Stimulated activated CD8-positive, alpha-beta memory T cell treated with anti-CD3 and anti-CD28 coated beads, Interleukin-7, amount 100 ng/mL, for 48 hours (primary cell): ENCODE measurements around the gene ARHGAP25.
"Not testable (repeated sequence)": the region's sequence is repeated elsewhere in the genome, so short reads cannot be mapped to it uniquely, and the experiment has no call there.

ENCODE experiments used
- DNase-seq, 2 donors: peaks; one replicate each; pipeline ENCODE4 v3.0.0-alpha.2; 2020; ENCODE audit warnings: low read depth in 1 of 2; ENCODE audit errors: extremely low read depth in 1 of 2

Gene ARHGAP25

DNA sequence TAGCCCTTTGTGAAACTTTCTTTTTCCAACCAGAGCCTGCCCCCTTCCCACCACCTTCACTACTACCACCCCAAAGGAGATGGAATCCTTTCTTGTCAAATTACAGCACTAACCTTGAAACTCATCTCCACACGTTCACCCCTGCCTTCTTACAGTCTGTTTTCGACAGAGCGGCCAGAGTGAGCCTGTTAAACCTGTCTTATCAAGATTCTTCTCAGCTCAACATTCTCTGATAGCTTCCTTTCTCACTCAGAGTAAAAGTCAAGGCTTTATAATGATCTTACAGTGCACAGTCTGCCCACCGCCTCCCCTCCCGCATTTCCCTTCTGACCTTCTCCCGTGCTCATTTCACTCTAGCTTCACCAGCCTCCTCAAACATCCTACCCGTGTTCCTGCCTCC, 56.0 kb downstream of the ARHGAP25 start:
- no peak for DNase-seq

DNA sequence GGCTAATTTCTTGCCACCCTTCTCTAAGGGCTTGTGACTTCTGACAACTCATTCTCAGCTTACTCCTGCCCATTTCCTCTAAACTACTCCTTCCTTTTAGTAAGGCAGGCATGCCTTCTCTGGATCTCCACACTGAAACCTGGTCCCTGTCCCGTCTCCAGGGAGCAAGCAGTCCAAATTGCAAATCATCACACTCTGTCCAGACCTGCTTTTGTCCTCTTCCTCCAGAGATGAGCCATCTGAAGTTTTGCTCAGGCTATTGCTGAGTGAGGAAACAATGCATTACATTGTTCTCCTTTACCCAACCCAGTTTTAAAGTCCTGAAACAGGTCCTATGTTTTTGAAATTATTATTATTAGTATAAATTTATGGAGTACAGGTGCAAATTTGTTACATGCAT, 57.3 kb downstream of the ARHGAP25 start:
- no peak for DNase-seq

DNA sequence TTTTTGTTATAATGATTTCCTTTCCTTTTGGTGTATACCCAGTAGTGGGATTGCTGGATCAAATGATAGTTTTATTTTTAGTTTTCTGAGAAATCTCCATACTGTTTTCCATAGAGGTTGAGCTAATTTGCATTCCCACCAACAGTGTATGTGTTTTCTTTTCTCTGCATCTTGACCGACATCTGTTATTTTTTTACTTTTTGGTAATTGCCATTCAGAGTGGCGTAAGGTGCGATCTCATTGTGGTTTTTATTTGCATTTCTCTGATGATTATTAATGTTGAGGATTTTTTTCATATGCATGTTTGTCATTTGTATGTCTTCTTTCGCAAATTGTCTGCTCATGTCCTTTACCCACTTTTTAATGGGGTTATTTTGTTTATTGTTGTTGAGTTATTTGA, 58.1 kb downstream of the ARHGAP25 start:
- no peak for DNase-seq

DNA sequence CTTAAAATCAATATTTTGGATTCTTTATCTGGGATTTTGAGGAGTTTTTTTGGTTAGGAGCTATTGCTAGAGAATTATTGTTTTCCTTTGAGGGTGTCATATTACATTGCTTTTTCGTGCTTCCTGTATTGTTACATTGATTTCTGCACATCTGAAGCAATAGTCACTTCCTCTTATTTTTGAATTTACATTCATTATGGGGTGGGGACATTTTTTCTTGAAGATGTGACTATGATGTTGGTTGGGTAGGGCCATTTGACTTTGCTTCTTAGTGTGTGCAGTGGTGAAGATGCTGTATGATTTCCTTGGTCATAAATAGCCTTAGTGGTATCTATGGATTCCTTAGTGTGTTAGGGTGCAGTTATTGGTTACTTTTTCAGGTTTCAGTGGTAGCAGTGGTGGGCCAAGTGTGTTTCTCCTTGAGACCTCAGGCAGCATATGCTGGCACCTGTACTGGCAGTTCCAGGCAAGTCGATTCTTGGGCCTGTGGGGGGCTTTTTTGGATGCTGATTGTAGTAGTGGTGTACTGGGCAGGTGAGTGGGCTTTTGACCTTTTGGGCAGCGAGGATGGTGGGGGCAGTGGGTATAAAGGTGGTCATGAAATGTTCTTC, 61.8 kb downstream of the ARHGAP25 start:
- no peak for DNase-seq

DNA sequence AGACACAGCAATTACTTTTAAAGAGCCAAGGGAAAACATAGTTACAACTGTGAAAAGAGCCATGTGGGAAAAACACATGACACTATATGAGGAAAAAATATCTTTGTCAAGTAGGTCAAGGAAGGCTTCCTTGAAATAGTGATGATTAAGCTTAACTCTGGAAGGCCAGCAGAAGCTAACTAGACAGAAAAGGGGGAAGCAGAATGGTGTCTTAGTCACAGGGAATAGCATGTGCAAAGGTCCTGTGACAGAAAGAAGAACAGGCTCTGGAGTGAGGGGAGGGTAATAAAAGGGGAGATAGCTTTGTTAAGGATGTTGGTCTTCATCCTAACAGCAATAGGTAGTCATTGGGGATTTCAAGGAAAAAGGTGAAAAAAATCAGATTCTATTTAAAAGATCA, 64.0 kb downstream of the ARHGAP25 start:
- DNase-seq, result no peak

DNA sequence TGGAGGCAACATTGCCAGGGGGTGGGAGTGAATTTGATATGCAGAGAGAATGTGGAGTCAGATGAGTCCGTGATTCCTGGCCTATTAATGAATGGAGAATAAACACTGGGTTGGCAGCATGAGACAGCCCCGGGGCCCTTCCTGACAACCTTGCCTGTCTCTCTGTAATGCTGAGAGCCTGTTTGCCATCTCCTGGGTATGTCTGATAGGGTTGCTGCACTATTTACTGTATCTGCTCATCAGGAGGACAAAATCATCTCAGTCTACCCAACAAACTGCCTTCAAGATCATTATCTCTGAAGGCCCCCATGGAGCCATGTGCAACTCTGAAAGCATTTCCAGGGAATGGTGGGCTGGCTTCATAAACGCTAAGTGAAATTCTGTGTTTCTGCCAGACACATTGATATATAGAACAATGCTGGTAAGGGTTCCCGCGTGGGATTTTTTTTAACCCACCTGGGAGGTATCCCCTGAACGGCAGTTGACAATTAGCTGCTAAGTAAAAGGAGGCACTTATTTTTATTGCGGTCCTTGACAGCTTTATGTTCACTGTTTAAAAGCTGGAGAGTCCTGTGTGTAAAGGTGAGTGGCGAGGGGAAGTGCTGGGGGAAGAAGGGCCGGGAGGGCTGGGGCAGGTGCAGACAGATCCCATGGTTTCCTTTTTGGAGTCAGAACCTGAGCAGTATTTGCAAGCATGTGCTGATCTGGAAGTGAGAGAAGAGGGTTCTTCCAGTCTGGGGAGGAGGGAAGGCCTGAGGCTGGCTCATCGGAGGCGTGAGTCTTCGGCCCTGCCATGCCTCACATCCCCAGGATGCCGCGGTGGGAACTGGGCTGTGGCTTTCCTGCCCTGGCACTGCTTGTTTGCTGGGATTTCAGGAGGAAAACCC, 64.8 kb downstream of the ARHGAP25 start:
- DNase-seq, result no peak

DNA sequence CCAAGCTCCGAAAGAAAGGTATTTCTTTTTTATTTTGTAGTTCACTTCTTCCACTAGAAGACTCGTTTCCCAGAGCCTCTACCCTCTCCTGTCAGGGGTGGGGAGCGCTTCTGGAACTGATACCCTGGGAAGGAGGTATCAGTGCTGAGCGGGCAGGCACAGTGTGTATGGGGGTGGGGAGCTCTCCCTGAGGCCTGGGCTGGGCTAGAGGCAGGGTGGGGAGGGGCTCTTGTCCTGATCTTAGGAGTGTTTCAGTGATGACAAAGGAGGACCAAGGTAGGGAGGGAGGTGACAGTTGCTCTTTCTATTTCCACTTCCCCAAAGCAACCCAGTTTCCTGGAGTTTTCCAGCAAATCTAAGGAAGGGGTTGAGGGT, 65.4 kb downstream of the ARHGAP25 start:
- DNase-seq, result no peak

DNA sequence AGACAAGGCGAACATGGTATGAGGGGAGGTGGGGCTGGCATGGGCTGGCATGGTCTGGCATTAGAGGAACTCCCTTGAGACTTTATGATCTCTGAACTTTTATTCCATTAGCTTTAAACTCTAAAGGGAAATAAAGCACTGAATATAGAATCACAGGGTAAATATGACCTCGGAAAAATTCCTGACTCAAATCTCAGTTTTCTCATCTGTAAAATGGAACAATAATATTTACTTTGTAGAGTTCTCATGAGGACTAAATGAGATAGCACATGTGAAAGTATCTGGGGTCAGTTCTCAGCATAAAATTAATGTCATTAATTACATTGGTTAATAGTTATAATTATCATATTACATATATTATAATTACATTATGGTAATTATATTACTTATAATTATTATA, 65.9 kb downstream of the ARHGAP25 start:
- DNase-seq, result no peak

DNA sequence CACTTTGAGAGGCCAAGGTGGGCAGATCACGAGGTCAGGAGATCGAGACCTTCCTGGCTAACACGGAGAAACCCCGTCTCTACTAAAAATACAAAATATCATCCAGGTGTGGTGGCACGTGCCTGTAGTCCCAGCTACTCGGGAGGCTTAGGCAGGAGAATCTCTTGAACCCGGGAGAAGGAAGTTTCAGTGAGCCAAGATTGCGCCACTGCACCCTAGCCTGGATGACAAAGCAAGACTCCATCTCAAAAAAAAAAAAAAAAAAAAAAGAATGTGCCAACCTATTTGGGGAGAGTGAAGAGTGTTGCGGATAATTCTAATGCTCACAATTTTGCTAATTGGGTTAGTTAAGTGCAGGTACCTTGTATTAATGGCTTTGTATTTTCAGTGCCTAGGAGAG, 67.5 kb downstream of the ARHGAP25 start:
- not testable (repeated sequence) for DNase-seq

DNA sequence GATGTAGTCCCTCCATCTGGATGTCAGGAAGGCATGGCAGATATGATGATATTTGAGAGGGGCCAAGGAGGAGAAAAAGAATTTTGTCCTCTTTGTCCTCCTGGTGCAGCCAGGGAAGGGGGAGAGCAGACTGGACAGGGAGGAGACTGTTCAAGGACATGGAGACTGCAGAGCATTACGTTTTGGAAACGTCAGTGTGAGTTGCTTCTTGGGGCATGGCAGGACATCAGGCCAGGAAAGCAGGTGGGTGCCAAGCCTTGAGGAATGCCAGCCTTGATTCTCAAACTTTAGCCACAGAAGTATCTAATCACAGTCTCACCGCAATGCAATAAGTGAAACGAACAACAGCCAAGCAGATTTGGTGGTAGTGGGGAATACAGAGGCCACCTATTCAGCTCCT, 70.4 kb downstream of the ARHGAP25 start:
- no peak for DNase-seq

DNA sequence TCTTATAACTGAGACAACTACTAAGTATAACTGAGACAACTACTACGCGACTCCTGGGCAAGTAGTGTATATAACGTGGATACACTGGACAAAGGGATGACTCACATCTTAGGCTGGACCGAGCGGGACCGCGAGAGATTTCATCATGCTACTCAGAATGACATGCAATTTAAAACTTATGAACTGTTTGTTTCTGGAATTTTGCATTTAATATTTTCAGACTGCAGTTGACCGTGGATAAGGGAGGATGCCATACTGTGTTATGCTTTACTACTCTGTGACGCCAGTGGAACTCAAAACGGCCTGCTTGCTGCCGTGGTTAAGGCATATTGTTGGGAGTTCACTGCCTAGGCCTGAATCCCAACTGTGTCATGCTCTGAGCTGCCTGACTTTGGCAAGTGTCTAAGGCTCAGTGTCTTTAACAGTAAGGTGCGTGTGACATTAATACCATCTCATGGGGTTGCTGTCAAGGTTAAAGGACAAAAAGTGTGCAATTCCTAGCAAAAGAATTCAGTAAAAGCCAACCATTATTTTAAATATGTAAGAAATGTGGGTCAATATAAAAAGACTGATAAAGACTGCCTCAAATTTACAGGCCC, 72.0 kb downstream of the ARHGAP25 start:
- no peak for DNase-seq

DNA sequence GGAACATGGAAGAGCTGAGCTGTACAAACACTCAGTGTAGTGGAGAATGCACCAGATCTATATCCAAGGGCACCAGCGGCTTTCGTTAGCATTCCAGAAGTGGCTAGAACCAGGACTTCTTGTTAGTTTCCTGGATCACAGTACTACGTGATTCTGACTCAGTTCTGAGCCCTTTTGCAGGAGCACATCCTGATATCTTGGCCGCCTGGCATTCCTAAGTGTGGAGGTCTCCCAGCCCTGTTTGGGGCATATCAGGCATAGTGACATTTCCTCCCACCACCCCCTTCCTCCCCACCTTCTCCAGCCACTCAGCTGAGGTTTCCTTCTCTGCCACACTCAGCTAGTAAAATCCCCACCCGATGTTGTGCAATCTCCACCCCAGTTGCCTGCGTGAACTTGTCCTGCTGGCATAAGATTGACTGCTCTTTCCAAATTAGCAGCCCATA, 73.2 kb downstream of the ARHGAP25 start:
- no peak for DNase-seq

DNA sequence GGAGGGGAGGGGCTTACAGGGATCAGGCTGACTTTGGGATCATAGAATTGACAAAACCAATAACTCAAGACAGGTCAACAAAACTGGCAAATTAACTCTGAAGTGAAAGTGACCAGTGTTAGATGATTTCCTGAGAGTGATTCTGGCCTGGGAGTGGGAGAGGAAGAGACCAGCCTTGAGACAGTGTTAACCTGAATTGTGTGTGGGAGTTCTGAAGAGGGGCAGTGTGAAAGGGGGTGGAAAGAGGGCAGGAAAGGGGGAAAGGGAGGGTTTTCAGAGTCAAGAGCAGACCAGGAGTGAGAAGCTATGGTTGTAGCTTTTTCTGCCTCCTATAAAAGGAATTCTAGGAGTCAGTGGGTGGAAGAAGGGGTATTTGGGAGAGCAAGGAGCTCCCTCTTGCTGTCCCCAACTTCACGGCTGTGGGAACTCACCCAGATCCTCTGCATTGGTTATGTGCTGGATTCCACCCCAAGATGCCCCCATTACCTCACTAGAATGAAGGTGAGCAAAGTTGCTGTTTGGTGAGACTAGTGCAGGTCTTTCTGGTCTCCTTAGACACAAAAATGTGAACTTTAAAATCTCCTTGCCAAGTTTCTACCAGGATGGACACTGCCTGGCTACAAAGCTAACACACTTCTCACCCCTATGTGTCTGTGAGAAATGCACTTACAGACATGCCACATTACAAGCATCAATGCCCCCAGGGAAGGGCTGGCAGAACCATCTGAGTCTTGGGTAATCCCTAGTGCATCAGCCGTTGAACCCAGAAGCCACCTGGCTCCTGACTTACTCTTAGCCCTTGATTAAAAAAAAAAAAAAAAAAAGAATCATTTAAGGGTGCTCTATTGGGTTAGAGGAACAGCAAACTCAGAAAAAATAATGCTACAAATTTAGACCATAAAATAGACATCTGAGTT, 75.0 kb downstream of the ARHGAP25 start:
- DNase-seq, result no peak

DNA sequence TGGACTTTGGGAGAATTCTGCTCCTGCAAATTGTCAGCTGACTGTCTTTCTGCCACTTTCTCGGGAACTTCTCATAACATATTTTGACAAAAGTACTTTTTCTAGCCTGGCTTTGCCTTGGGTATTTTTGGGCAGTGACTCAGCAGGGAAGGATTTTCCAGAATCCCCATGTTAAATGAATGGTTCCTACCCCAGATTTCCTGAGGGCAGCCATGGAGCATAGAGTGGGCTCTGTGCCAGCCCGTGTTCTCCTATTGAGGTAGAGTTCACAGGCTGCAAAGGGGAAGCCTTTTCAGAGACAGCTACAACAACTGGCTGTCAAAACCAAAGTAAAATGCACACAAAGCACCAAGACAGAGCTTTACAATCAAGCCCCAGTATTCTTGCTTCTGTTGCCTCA, 76.8 kb downstream of the ARHGAP25 start:
- no peak for DNase-seq

DNA sequence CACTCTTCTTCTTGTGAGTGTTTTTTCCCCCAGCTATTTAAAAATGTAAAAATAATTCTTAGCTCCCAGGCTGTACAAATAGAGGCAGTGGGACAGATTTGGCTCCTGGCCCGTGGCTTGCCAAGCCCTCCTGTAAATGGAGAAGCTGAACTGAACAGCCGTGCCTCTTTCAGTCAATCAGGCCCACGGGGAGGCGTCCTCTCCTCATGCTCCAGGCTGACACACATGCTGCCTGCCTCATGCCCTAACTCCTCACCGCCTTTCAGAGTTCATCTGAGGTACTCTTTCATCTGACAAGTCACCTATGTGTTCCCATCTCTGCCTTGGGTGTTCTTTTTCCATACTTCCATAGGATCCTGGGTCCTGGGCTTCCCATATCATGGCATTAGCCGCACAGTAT, 77.6 kb downstream of the ARHGAP25 start:
- DNase-seq, result no peak

DNA sequence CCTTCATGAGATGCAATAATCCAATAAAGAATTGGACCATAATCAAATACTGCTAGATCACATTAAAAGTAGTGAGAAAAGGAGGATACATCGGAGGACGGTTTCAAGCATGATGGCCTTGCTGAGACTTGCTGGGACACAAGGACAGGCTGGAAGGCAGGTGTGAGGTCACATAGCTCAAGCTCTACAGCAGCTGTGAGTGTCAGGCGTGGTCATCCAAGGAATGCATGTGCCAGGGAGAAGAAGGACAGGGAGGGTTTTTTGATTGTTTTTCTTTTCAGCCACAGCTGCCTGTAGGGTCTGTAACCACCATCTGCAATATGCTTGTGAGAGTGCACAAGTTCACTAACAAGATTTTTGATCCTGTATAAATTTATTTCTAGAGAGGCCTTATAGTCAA, 79.0 kb downstream of the ARHGAP25 start:
- no peak for DNase-seq

DNA sequence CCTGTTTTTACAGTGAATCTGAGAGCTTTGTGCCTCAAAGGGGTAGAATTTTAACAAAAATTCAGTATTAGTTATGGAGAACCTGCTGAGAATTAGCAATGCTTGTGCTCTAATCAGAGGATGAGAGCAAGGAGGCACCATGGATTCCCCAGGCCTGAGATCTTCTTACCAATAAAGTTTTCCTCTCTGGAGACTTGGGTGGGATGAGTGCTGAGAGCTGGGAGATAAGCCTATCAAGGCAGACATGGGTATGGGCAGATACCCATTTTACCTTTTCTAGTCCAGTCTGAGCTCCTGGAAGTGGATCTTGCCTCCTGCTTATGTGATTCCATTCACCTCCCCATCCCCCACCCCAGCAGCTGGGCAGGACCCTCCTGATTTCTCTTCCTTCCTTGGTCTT, 82.7 kb downstream of the ARHGAP25 start:
- no peak for DNase-seq

DNA sequence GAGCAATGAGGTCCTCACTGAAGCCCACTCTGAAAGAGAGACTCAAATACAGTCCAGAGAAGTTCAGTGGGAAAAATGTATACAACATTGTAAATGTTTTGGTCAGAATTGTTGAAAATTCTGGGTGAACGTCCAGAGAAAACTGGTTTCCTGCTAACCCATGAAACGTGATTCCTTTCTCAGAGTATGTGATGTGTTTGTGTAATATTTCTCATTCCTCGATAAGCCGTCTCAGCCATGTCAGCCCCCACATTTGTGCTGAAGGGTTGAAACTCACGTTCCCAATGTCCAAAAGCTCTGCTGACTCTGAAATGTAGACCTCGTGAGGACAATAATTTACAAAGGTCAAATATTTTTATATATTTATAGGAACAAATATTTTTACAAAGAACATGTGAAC, 84.9 kb downstream of the ARHGAP25 start:
- no peak for DNase-seq

DNA sequence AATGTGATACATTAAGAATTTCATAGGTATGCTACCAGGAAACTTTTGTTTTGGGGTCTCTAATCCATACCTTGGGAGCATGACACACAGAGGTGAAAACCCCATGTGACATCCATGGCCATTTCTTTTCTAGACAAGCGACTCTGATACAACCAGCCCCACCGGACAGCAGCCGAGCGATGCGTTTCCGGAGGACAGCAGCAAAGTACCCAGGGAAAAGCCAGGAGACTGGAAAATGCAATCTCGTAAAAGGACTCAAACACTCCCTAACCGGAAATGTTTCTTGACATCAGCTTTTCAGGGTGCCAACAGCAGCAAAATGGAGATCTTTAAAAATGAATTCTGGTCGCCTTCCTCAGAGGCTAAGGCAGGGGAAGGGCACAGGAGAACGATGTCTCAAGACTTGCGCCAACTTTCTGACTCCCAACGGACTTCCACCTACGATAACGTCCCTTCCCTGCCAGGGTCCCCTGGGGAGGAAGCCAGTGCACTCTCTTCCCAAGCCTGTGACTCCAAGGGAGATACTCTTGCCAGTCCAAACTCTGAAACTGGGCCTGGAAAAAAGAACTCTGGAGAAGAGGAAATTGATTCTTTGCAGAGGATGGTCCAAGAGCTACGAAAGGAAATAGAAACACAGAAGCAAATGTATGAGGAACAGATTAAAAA, 87.7 kb downstream of the ARHGAP25 start:
- no peak for DNase-seq

DNA sequence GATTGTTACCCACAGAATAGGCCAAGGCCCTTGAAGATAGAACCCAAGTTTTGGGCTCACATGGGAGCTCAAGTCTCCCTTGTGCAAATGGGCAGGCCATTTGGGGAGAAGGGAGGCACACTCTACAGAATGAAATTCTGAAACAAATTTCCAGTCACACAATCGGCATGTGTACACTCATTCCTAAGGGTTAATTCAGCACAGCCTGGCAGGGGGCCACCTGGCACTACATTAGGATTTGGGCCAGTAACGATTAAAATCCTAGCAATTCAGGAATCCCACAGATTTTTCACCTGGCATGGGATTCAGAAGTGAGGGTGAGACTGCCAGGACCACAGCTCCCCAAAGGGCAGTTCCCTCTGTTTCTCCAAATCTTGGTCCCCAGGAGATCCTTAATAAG, 90.2 kb downstream of the ARHGAP25 start:
- DNase-seq, result no peak

DNA sequence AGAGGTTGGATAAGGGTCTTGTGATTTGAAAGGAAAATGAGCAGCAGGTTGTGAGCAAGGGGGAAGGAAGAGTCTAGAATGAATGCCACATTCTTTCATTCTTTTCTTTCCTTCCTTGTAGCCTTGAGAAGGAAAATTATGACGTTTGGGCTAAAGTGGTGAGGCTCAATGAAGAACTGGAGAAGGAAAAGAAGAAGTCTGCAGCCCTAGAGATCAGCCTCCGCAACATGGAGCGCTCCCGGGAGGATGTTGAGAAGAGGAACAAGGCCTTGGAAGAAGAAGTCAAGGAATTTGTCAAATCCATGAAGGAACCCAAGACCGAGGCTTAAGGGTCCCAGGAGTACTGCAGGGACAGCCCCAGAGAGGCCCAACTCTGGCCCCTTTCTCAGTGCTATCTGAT, 91.3 kb downstream of the ARHGAP25 start:
- DNase-seq, result no peak
